H9 (cell line): Measurements from ENCODE around the gene BTBD17. TPM values are rescaled to one million over a fixed set of nuclear protein-coding genes. Genes with fewer than 3 reads are reported as not detected.

Experiments
- DNase-seq: peaks from one replicate; pipeline ENCODE4 v3.0.0-alpha.2; 2017
- H2AFZ ChIP-seq: one replicate; pipeline ENCODE4 v1.6.1; 2013; ENCODE audit warnings: mild to moderate bottlenecking, low read length, control low read depth, moderate library complexity
- H2AK5ac ChIP-seq: 2 replicates; pipeline ENCODE4 v1.6.1; 2013; ENCODE audit warnings: low read length, control low read depth, mixed read lengths; ENCODE audit not compliant: insufficient read length
- H2BK120ac ChIP-seq: one replicate; pipeline ENCODE4 v1.6.1; 2013; ENCODE audit warnings: low read depth, mild to moderate bottlenecking, low read length, control low read depth, inconsistent platforms; ENCODE audit not compliant: poor library complexity, severe bottlenecking
- H2BK12ac ChIP-seq: 2 replicates; pipeline ENCODE4 v1.6.1; 2013; ENCODE audit warnings: low read length, control low read depth, mixed read lengths, low read depth; ENCODE audit not compliant: insufficient read length
- H2BK15ac ChIP-seq: 2 replicates; pipeline ENCODE4 v1.6.1; 2013; ENCODE audit warnings: low read depth, low read length, control low read depth
- H2BK20ac ChIP-seq: one replicate; pipeline ENCODE4 v1.6.1; 2013; ENCODE audit warnings: low read depth, mild to moderate bottlenecking, low read length, control low read depth, inconsistent platforms; ENCODE audit not compliant: poor library complexity, severe bottlenecking
- H2BK5ac ChIP-seq: 2 replicates; pipeline ENCODE4 v1.6.1; 2013; ENCODE audit warnings: low read length, control low read depth, mixed read lengths; ENCODE audit not compliant: insufficient read length
- H3K14ac ChIP-seq: 2 replicates; pipeline ENCODE4 v1.6.1; 2013; ENCODE audit warnings: low read length, control low read depth; ENCODE audit not compliant: insufficient read depth
- H3K18ac ChIP-seq: 2 replicates; pipeline ENCODE4 v1.6.1; 2013; ENCODE audit warnings: low read depth, mild to moderate bottlenecking, mixed read lengths, low read length, control low read depth; ENCODE audit not compliant: insufficient read length
- H3K23ac ChIP-seq: 2 replicates; pipeline ENCODE4 v1.6.1; 2013; ENCODE audit warnings: low read length, control low read depth, mixed read lengths, low read depth; ENCODE audit not compliant: insufficient read length
- H3K23me2 ChIP-seq: 2 replicates; pipeline ENCODE4 v1.6.1; 2013; ENCODE audit warnings: low read depth, mild to moderate bottlenecking, mixed read lengths, low read length, control low read depth; ENCODE audit not compliant: insufficient read length, poor library complexity, severe bottlenecking
- H3K27ac ChIP-seq: 2 replicates; pipeline ENCODE4 v1.5.1; 2013; ENCODE audit warnings: low read length, control low read depth, mixed read lengths, low read depth; ENCODE audit not compliant: insufficient read length
- H3K27me3 ChIP-seq: 2 replicates; pipeline ENCODE4 v1.6.1; 2013; ENCODE audit warnings: low read length, control low read depth, inconsistent platforms; ENCODE audit not compliant: insufficient read depth
- H3K4ac ChIP-seq: 2 replicates; pipeline ENCODE4 v1.6.1; 2013; ENCODE audit warnings: low read depth, mild to moderate bottlenecking, control low read depth, inconsistent platforms, low read length, moderate library complexity
- H3K4me1 ChIP-seq: 2 replicates; pipeline ENCODE4 v1.6.1; 2013; ENCODE audit warnings: low read length, control low read depth, inconsistent platforms; ENCODE audit not compliant: insufficient read depth
- H3K4me2 ChIP-seq: 2 replicates; pipeline ENCODE4 v1.6.1; 2013; ENCODE audit warnings: low read length, control low read depth, mixed read lengths; ENCODE audit not compliant: insufficient read length, insufficient read depth
- H3K56ac ChIP-seq: 2 replicates; pipeline ENCODE4 v1.6.1; 2013; ENCODE audit warnings: low read depth, mild to moderate bottlenecking, mixed read lengths, low read length, control low read depth; ENCODE audit not compliant: insufficient read length
- H3K79me1 ChIP-seq: 2 replicates; pipeline ENCODE4 v1.6.1; 2013; ENCODE audit warnings: low read depth, mild to moderate bottlenecking, moderate library complexity, low read length, control low read depth, inconsistent platforms; ENCODE audit not compliant: insufficient read depth, poor library complexity, severe bottlenecking
- H3K79me2 ChIP-seq: 2 replicates; pipeline ENCODE4 v1.6.1; 2013; ENCODE audit warnings: low read length, control low read depth, inconsistent platforms; ENCODE audit not compliant: insufficient read depth
- H3K9ac ChIP-seq: 2 replicates; pipeline ENCODE4 v1.6.1; 2013; ENCODE audit warnings: low read length, control low read depth, mixed read lengths; ENCODE audit not compliant: insufficient read length; ENCODE audit errors: extremely low read depth
- H3K9me3 ChIP-seq: one replicate; pipeline ENCODE4 v1.6.1; 2013; ENCODE audit warnings: low read depth, low read length, inconsistent platforms; ENCODE audit not compliant: control insufficient read depth
- H3T11ph ChIP-seq: one replicate; pipeline ENCODE4 v1.6.1; 2013; ENCODE audit warnings: mild to moderate bottlenecking, low read length, control low read depth, inconsistent platforms
- H4K20me1 ChIP-seq: one replicate; pipeline ENCODE4 v1.6.1; 2013; ENCODE audit not compliant: control insufficient read depth, insufficient read length, insufficient read depth
- H4K5ac ChIP-seq: 2 replicates; pipeline ENCODE4 v1.6.1; 2013; ENCODE audit warnings: low read depth, mild to moderate bottlenecking, mixed read lengths, low read length, control low read depth; ENCODE audit not compliant: insufficient read length
- H4K8ac ChIP-seq: replicated peaks from 2 replicates; pipeline ENCODE4 v1.6.1; 2013; ENCODE audit warnings: low read length, control low read depth, mixed read lengths, low read depth; ENCODE audit not compliant: insufficient read length
- H4K91ac ChIP-seq: 2 replicates; pipeline ENCODE4 v1.6.1; 2013; ENCODE audit warnings: low read depth, mild to moderate bottlenecking, moderate library complexity, mixed read lengths, low read length, control low read depth; ENCODE audit not compliant: insufficient read length
- H3K27ac Mint-ChIP-seq, 3 experiments: 2 replicates in 2 of 3; 3 replicates in 1 of 3; pipeline ENCODE4 v1.8.0; 2020 to 2021; ENCODE audit warnings: mixed read lengths in 3 of 3, mild to moderate bottlenecking in 1 of 3, moderate library complexity in 1 of 3
- H3K27me3 Mint-ChIP-seq: 2 replicates; pipeline ENCODE4 v1.8.0; 2021; ENCODE audit warnings: low read depth, mild to moderate bottlenecking, moderate library complexity, mixed read lengths
- H3K36me3 Mint-ChIP-seq, 3 experiments: 2 replicates in 2 of 3; 3 replicates in 1 of 3; pipeline ENCODE4 v1.8.0; 2020 to 2021; ENCODE audit warnings: low read depth in 3 of 3, mixed read lengths in 3 of 3; ENCODE audit not compliant: insufficient read depth in 1 of 3
- H3K4me1 Mint-ChIP-seq, 2 experiments: 2 replicates each; pipeline ENCODE4 v1.8.0; 2020; ENCODE audit warnings: mixed read lengths in 2 of 2
- H3K4me3 Mint-ChIP-seq, 2 experiments: 2 replicates in 1 of 2; 3 replicates in 1 of 2; pipeline ENCODE4 v1.8.0; 2020 to 2021; ENCODE audit warnings: mild to moderate bottlenecking in 2 of 2, mixed read lengths in 2 of 2, moderate library complexity in 1 of 2
- H3K9me3 Mint-ChIP-seq, 2 experiments: 2 replicates in 1 of 2; 3 replicates in 1 of 2; pipeline ENCODE4 v1.8.0; 2020; ENCODE audit warnings: mild to moderate bottlenecking in 2 of 2, mixed read lengths in 2 of 2, moderate library complexity in 1 of 2
- WGBS: extraction: QIAGEN DNeasy Blood & Tissue Kit; methylation state at CpG from one replicate; pipeline ENCODE4 v1.1.7; 2013; ENCODE audit warnings: missing lambda C conversion rate, low lambda C conversion rate, mixed read lengths; ENCODE audit not compliant: insufficient read length; ENCODE audit errors: extremely low coverage; 5-methylcytosine and 5-hydroxymethylcytosine counted together
- total RNA-seq: library from RNA; stranded (reverse); gene quantifications from 2 replicates; pipeline ENCODE4 v1.2.1, GENCODE V29; 2021
- TF ChIP-seq, protein P1 (sequence below): fragments of 200-600 bp; sonication (generic); conservative IDR thresholded peaks from 3 replicates; pipeline ENCODE4 v1.8.0; 2021; ENCODE audit warnings: antibody characterized with exemption, mild to moderate bottlenecking

Gene BTBD17
- total RNA-seq, 1 experiment from 2014 or later = 0.33 TPM

DNA sequence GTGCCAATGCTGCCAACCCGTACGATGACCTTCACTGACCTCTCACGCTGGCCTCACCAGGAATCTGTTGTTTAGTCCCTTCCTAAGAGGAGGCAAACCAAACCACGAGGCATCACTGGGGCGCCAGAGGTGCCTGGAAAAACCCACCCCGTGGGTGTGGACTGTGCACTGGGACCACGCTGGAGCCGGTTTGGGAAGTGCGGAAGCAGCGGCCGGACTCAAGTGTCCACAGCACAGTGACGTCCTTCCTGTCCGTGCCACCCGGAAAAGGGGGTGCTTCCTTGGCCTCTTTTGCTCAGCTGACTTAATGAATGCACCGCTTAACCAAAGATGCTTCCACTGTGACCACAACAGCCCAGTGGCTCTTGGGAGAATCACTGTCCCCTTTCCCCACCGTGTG is 44.6 kb downstream of the BTBD17 start:
- Mint-ChIP-seq H3K27me3 (peaks cover 41% of the 10 kb centered on the region), H3K4me3 (no peak overlapping the region), H3K9me3 (peaks cover 4 to 7% of the 10 kb centered on the region in 2 experiments; a peak in 4 of 5 replicates), H3K27ac (no peak overlapping the region), H3K4me1 (no peaks in the 10 kb centered on the region), H3K36me3 (peaks cover 0 to 6% (median 4%) of the 10 kb centered on the region in 3 experiments; a peak in 3 of 7 replicates)
- Histone ChIP-seq H2BK20ac (no peak overlapping the region), H2BK15ac (no peak overlapping the region), H2AK5ac (no peak overlapping the region), H3K18ac (no peak overlapping the region), H3K9ac (no peak overlapping the region), H3K9me3 (peaks cover 6% of the 10 kb centered on the region), H2BK120ac (no peak overlapping the region), H3K27me3 (no peaks in the 10 kb centered on the region), H3T11ph (no peak overlapping the region), H3K56ac (no peak overlapping the region), H3K27ac (no peak overlapping the region), H4K8ac (no peak overlapping the region), H4K91ac (no peak overlapping the region), H2BK12ac (no peak overlapping the region), H3K23me2 (no peaks in the 10 kb centered on the region), H3K4me2 (no peak overlapping the region), H3K4me1 (no peaks in the 10 kb centered on the region), H3K79me1 (no peaks in the 10 kb centered on the region), H3K23ac (no peak overlapping the region), H2BK5ac (no peak overlapping the region), H3K79me2 (no peaks in the 10 kb centered on the region), H3K4ac (no peak overlapping the region), H2AFZ (no peak overlapping the region), H4K5ac (no peak overlapping the region), H3K14ac (no peak overlapping the region), H4K20me1 (no peaks in the 10 kb centered on the region)
- WGBS = no CpG with 5 or more reads among the region's 16 CpGs
- TF ChIP-seq, protein P1, sequence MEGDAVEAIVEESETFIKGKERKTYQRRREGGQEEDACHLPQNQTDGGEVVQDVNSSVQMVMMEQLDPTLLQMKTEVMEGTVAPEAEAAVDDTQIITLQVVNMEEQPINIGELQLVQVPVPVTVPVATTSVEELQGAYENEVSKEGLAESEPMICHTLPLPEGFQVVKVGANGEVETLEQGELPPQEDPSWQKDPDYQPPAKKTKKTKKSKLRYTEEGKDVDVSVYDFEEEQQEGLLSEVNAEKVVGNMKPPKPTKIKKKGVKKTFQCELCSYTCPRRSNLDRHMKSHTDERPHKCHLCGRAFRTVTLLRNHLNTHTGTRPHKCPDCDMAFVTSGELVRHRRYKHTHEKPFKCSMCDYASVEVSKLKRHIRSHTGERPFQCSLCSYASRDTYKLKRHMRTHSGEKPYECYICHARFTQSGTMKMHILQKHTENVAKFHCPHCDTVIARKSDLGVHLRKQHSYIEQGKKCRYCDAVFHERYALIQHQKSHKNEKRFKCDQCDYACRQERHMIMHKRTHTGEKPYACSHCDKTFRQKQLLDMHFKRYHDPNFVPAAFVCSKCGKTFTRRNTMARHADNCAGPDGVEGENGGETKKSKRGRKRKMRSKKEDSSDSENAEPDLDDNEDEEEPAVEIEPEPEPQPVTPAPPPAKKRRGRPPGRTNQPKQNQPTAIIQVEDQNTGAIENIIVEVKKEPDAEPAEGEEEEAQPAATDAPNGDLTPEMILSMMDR = no peak
- DNase-seq = no peak
